Chondrocyte (in vitro differentiated cells): ENCODE measurements around the gene ARHGDIB. TPM values are rescaled to one million over a fixed set of nuclear protein-coding genes. Genes with fewer than 3 reads are reported as not detected.
A peak's percentile ranks its signal among the peaks of the same experiment; 100 is the strongest.

Experiments used
- DNase-seq: peaks from one replicate; pipeline ENCODE4 v3.0.0; 2021; ENCODE audit warnings: mixed read lengths, low spot score
- H3K27ac Mint-ChIP-seq: one replicate; pipeline ENCODE4 v1.8.0; 2021; ENCODE audit warnings: mild to moderate bottlenecking, moderate library complexity, mixed read lengths; ENCODE audit not compliant: unreplicated experiment
- H3K27me3 Mint-ChIP-seq: 2 replicates; pipeline ENCODE4 v1.8.0; 2021; ENCODE audit warnings: low read depth, mixed read lengths
- H3K36me3 Mint-ChIP-seq: 2 replicates; pipeline ENCODE4 v1.8.0; 2021; ENCODE audit warnings: low read depth, mixed read lengths
- H3K4me1 Mint-ChIP-seq: 2 replicates; pipeline ENCODE4 v1.8.0; 2021; ENCODE audit warnings: low read depth, mild to moderate bottlenecking, mixed read lengths
- H3K4me3 Mint-ChIP-seq: one replicate; pipeline ENCODE4 v1.8.0; 2021; ENCODE audit warnings: mild to moderate bottlenecking, moderate library complexity, mixed read lengths; ENCODE audit not compliant: unreplicated experiment
- H3K9me3 Mint-ChIP-seq: 2 replicates; pipeline ENCODE4 v1.8.0; 2021; ENCODE audit warnings: low read depth, mixed read lengths
- total RNA-seq: library from RNA; stranded (reverse); gene quantifications from 3 replicates; pipeline ENCODE4 v1.2.1, GENCODE V29; 2021
- TF ChIP-seq, protein P1 (sequence below): fragments of 200-600 bp; sonication (generic); IDR thresholded peaks from 2 replicates; pipeline ENCODE4 v1.5.0; 2021; ENCODE audit warnings: antibody characterized with exemption, mild to moderate bottlenecking, moderate library complexity

Gene ARHGDIB
- total RNA-seq, 1 donor from 2014 or later: 5.2 TPM

DNA sequence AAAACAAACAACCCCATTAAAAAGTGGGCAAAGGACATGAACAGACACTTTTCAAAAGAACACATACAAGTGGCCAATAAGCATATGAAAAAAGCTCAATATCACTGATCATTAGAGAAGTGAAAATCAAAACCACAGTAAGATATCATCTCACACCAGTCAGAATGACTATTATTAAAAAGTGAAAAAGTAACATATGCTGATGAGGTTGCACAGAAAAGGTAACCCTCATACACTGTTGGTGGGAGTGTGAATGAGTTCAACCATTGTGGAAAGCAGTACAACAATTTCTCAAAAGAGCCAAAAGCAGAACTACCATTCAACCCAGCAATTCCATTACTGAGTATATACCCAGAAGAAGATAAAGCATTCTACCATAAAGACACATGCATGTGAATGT lies 29.7 kb upstream of the ARHGDIB start:
- no peak overlapping the region for H3K4me3 Mint-ChIP-seq
- H3K27me3 Mint-ChIP-seq: no peaks in the 10 kb centered on the region
- TF ChIP-seq, protein P1, sequence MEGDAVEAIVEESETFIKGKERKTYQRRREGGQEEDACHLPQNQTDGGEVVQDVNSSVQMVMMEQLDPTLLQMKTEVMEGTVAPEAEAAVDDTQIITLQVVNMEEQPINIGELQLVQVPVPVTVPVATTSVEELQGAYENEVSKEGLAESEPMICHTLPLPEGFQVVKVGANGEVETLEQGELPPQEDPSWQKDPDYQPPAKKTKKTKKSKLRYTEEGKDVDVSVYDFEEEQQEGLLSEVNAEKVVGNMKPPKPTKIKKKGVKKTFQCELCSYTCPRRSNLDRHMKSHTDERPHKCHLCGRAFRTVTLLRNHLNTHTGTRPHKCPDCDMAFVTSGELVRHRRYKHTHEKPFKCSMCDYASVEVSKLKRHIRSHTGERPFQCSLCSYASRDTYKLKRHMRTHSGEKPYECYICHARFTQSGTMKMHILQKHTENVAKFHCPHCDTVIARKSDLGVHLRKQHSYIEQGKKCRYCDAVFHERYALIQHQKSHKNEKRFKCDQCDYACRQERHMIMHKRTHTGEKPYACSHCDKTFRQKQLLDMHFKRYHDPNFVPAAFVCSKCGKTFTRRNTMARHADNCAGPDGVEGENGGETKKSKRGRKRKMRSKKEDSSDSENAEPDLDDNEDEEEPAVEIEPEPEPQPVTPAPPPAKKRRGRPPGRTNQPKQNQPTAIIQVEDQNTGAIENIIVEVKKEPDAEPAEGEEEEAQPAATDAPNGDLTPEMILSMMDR: no peak
- H3K9me3 Mint-ChIP-seq: peaks cover 17% of the 10 kb centered on the region
- DNase-seq: no peak
- H3K4me1 Mint-ChIP-seq: peaks cover 29% of the 10 kb centered on the region
- H3K36me3 Mint-ChIP-seq: no peaks in the 10 kb centered on the region
- no peak overlapping the region for H3K27ac Mint-ChIP-seq

DNA sequence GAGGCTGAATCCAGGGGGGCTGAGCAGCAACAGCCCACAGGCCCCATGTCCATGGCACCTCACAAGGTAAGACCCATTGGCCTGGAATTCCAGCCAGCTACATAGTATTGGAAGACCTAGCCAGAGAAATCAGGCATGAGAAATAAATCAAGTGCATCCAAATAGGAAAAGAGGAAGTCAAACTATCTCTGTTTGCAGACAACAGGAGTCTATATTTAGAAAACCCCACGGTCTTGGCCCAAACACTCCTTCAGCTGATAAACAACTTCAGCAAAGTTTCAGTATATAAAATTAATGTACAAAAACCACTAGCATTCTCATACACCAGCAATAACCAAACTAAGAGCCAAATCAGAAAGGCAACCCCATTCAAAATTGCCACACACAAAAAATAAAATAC lies 28.4 kb upstream of the ARHGDIB start:
- Mint-ChIP-seq H3K4me3 (no peak overlapping the region), H3K36me3 (no peaks in the 10 kb centered on the region), H3K4me1 (peaks cover 22% of the 10 kb centered on the region), H3K27me3 (no peaks in the 10 kb centered on the region), H3K27ac (no peak overlapping the region), H3K9me3 (peaks cover 17% of the 10 kb centered on the region)
- DNase-seq: no peak
- TF ChIP-seq, protein P1: no peak

DNA sequence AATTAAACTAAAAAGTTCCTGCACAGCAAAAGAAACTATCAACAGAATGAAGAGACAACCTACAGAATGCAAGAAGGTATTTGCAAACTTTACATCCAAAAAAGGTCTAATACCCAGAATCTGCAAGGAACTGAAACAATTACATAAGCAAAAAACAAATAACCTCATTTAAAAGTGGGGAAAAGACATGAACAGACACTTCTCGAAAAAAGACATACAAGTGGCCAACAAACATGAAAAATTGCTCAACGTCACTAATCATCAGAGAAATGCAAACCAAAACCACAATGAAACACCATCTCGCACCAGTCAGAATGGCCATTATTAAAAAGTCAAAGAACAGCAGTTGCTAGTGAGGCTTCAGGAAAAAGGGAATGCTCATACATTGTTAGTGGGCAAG lies 26.6 kb upstream of the ARHGDIB start:
- H3K4me3 Mint-ChIP-seq: no peak overlapping the region
- TF ChIP-seq, protein P1: no peak
- no peak overlapping the region for H3K27ac Mint-ChIP-seq
- H3K9me3 Mint-ChIP-seq: peaks cover 17% of the 10 kb centered on the region
- H3K36me3 Mint-ChIP-seq: no peaks in the 10 kb centered on the region
- H3K4me1 Mint-ChIP-seq: peaks cover 6% of the 10 kb centered on the region
- no peaks in the 10 kb centered on the region for H3K27me3 Mint-ChIP-seq
- no peak for DNase-seq

DNA sequence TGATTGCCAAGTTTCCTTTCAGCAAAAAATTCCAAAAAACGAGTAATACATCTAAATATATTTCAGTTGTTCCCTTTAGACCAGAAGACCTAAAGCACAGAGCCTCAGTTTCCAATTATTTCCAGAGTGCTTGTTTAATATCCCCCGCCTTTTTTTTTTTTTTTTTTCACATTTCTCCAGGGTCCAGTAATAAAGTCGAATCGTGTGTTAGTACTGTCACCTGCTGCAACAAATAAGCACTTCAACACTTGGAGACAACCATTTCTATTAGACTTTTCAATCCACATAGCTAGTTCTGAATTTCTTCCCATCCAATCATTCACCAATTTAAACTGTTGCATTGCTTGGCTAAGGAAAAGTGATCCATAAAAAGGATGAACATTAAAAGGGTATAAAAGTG lies 25.0 kb upstream of the ARHGDIB start:
- Mint-ChIP-seq H3K4me3 (no peak overlapping the region), H3K9me3 (peaks cover 16% of the 10 kb centered on the region), H3K27me3 (no peaks in the 10 kb centered on the region), H3K27ac (no peak overlapping the region), H3K36me3 (no peaks in the 10 kb centered on the region), H3K4me1 (peaks cover 6% of the 10 kb centered on the region)
- DNase-seq: no peak
- TF ChIP-seq, protein P1: peak; percentile 56

- no peak overlapping the region for H3K4me3 Mint-ChIP-seq
- no peaks in the 10 kb centered on the region for H3K36me3 Mint-ChIP-seq
- peaks cover 6% of the 10 kb centered on the region for H3K4me1 Mint-ChIP-seq
- no peaks in the 10 kb centered on the region for H3K27me3 Mint-ChIP-seq
- TF ChIP-seq, protein P1: no peak
- no peak overlapping the region for H3K27ac Mint-ChIP-seq
- DNase-seq: no peak
- peaks cover 2% of the 10 kb centered on the region for H3K9me3 Mint-ChIP-seq
These were observed 23.4 kb upstream of the ARHGDIB start for GRCh38 chr12:14984766-14985285.
